Muscle layer of colon (tissue), 2 donors: ENCODE results near the gene TBPL1.

Experiments used
- H3K27ac ChIP-seq: one replicate; pipeline ENCODE4 v1.7.0; 2013; ENCODE audit warnings: low read depth, mild to moderate bottlenecking, low read length, moderate library complexity
- H3K27me3 ChIP-seq, 2 donors: one replicate each; pipeline ENCODE4 v1.7.0; 2013; ENCODE audit warnings: low read length in 2 of 2, mild to moderate bottlenecking in 2 of 2; ENCODE audit not compliant: insufficient read depth in 2 of 2, control insufficient read depth in 1 of 2
- H3K36me3 ChIP-seq: one replicate; pipeline ENCODE4 v1.7.0; 2013; ENCODE audit warnings: mild to moderate bottlenecking, low read length; ENCODE audit not compliant: insufficient read depth
- H3K4me1 ChIP-seq: one replicate; pipeline ENCODE4 v1.7.0; 2013; ENCODE audit warnings: mild to moderate bottlenecking, low read length; ENCODE audit not compliant: insufficient read depth
- H3K4me3 ChIP-seq, 2 donors: one replicate each; pipeline ENCODE4 v1.7.0; 2013; ENCODE audit warnings: low read length in 2 of 2, low read depth in 1 of 2, mild to moderate bottlenecking in 1 of 2, moderate library complexity in 1 of 2
- H3K9ac ChIP-seq: one replicate; pipeline ENCODE4 v1.7.0; 2013; ENCODE audit warnings: low read length
- H3K9me3 ChIP-seq: one replicate; pipeline ENCODE4 v1.7.0; 2013; ENCODE audit warnings: mild to moderate bottlenecking, low read length
- donor health status: abdominal sarcoma.
- donor health status: Adenocarcinoma of cecum.

The TBPL1 gene

DNA sequence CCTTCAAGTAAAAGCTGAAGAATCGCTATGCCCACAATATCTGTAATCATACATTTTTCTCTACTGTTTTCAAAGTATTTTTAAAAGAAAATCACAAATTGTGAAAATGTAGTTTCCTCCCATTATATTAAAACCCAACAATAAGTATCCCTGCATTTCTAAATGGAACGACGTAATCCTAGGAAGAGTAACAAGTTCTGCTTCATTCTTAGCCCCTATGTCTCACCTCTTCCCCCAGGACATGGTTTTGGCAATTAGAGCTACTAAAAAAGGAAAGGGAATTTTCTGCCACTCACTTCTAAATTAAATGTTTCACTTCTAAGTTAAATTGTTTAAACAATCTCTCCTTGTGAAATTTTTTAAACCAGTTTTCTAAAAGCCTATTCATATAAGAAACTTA is 47.4 kb downstream of the TBPL1 start:
- Histone ChIP-seq H3K4me3 (no peak overlapping the region), H3K36me3 (no peaks in the 10 kb centered on the region), H3K27me3 (no peaks in the 10 kb centered on the region), H3K9me3 (no peaks in the 10 kb centered on the region), H3K27ac (no peak overlapping the region), H3K4me1 (no peaks in the 10 kb centered on the region), H3K9ac (no peak overlapping the region)

DNA sequence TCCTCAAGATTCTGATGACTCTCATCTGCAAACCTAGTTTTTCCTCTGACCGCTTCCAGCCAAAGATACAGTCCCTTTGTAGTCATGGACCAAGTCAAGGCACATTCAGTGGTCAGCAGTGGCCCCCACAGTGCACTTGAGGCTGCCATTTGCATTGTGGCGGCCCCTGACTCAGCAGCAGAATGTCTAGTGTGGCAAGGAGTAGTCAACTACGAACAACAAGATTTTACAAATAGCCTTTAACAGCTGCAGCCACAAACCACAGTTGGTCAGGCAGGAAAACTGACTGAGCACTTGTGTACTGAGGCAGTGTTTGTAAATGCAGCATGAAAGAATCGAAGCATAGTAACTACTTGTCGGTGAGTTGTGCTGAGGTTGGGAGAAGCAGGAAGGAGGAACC is 49.8 kb downstream of the TBPL1 start:
- H3K4me1 ChIP-seq: no peaks in the 10 kb centered on the region
- H3K27me3 ChIP-seq: no peaks in the 10 kb centered on the region
- no peak overlapping the region for H3K9ac ChIP-seq
- no peak overlapping the region for H3K4me3 ChIP-seq
- no peaks in the 10 kb centered on the region for H3K9me3 ChIP-seq
- H3K27ac ChIP-seq: no peak overlapping the region
- no peaks in the 10 kb centered on the region for H3K36me3 ChIP-seq

DNA sequence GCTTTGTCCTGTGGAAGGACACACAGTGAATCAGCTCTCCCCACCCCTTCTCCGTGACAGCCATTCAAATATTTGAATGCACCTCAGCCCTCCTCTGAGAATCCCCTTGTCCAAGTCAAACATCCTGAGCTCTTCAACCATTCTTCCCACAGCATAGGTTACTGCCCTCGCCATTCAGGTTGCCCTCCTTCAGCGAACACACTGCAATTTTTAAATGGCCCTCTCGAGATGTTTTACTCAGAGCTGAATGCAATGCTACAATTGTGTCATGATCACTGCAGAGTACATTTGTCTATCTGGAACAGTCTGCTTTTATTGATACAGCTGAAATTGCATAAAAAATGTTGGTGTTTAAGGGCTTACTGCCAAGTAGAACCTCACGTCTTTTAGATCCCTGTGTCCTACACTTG is 50.5 kb downstream of the TBPL1 start:
- H3K9me3 ChIP-seq: no peaks in the 10 kb centered on the region
- no peaks in the 10 kb centered on the region for H3K36me3 ChIP-seq
- H3K4me3 ChIP-seq: no peak overlapping the region
- no peak overlapping the region for H3K9ac ChIP-seq
- H3K27ac ChIP-seq: no peak overlapping the region
- no peaks in the 10 kb centered on the region for H3K4me1 ChIP-seq
- H3K27me3 ChIP-seq: no peaks in the 10 kb centered on the region

DNA sequence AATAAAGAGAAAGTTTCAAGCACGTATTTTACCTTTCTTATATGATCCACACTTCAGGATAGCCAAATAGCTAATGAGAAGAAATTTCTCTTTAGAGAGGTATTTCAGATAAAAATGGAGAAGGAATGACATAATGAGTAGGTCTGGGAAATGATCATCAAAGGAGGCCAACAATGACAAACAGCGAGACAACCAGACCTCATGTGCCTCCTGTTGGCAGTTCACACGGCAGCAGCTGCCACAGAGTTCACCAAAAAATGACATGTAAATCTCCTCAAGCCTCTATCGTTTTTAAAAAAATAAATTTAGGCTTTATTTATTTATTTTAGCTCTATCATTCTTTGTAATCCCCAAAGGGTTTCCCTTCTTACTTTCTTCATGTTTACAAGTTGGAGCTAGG is 51.7 kb downstream of the TBPL1 start:
- H3K27ac ChIP-seq: no peak overlapping the region
- no peaks in the 10 kb centered on the region for H3K36me3 ChIP-seq
- no peaks in the 10 kb centered on the region for H3K4me1 ChIP-seq
- H3K4me3 ChIP-seq: no peak overlapping the region
- H3K9me3 ChIP-seq: no peaks in the 10 kb centered on the region
- no peak overlapping the region for H3K9ac ChIP-seq
- no peaks in the 10 kb centered on the region for H3K27me3 ChIP-seq

DNA sequence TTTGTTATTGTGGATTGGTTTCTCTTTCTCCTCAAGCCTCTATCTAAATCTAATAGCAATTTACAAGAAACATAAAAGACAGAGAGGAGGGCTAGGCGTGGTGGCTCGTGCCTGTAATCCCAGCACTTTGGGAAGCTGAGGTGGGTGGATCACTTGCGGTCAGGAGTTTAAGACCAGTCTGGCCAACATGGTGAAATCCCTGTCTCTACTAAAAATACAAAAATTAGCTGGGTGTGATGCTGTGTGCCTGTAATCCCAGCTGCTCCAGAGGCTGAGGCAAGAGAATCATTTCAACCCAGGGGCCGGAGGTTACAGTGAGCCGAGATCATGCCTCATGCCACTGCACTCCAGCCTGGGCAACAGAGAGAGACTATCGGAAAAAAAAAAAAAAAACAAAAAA is 52.8 kb downstream of the TBPL1 start:
- Histone ChIP-seq H3K27ac (no peak overlapping the region), H3K36me3 (no peaks in the 10 kb centered on the region), H3K4me3 (no peak overlapping the region)

DNA sequence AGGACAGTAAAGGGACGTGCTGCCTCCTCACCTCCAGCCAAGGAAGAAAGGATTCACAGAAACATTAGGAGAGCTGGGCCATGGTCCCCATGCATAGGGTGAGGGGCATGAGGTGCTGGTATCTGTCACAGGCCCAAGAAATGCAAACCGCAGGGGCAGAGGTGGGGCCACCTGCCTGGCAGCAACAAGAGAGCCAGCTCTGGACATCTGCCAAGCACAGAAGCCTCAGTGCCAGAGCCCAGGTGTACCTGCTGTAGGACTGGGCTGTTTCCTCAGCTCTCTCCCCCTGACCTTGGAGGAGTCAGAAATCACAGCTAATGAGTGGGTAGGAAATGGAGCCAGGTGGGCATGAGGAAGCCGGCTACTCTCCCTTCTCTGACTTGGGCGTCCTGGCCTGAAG is 54.1 kb downstream of the TBPL1 start:
- no peaks in the 10 kb centered on the region for H3K27me3 ChIP-seq
- no peak overlapping the region for H3K27ac ChIP-seq
- no peak overlapping the region for H3K4me3 ChIP-seq
- no peaks in the 10 kb centered on the region for H3K4me1 ChIP-seq
- H3K36me3 ChIP-seq: no peaks in the 10 kb centered on the region
- H3K9me3 ChIP-seq: no peaks in the 10 kb centered on the region
- H3K9ac ChIP-seq: no peak overlapping the region

More for the DNA sequence above, 52.8 kb downstream of the TBPL1 start:
- Histone ChIP-seq H3K9ac (no peak overlapping the region), H3K9me3 (no peaks in the 10 kb centered on the region), H3K27me3 (no peaks in the 10 kb centered on the region), H3K4me1 (no peaks in the 10 kb centered on the region)

DNA sequence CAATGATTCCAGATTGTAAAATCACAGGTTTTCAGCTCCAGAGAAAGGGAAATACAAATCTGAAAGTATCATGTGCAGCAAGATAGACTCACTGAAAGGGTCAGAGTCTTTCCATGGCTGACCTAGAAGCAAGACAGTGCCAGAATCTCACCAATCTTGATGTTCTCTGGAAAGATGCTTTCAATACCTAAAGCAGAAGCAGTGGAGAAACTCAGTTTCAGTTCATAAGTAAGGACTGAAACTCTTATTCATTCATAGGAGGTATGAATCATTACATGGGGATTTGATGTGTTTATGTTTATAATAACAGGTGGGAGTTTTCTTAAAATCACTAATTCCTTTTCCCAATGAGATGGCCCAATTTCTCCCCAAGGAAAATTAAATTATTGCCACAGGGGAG is 56.9 kb downstream of the TBPL1 start:
- H3K36me3 ChIP-seq: no peaks in the 10 kb centered on the region
- H3K27ac ChIP-seq: no peak overlapping the region
- no peaks in the 10 kb centered on the region for H3K4me1 ChIP-seq
- H3K4me3 ChIP-seq: no peak overlapping the region
- H3K9me3 ChIP-seq: no peaks in the 10 kb centered on the region
- no peak overlapping the region for H3K9ac ChIP-seq
- H3K27me3 ChIP-seq: no peaks in the 10 kb centered on the region

DNA sequence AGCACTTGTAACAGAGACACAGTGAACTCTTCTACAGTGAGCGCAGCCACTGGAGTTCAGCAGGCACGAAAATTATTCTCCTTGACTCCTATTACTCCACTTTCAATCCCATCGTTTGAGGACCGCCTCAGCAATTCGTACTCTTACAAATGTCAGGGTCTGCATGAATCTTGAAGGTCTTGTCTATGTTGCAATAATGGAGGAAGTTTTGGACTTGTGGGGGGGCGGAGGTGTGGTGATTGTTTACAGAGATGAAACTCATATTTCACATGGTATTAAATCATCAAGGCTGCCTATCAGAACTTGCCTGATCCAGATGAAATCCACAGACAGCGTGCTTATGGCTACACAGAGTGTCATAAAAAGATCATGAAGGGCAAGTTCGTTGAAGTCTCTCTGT is 57.4 kb downstream of the TBPL1 start:
- no peaks in the 10 kb centered on the region for H3K9me3 ChIP-seq
- no peaks in the 10 kb centered on the region for H3K36me3 ChIP-seq
- H3K4me3 ChIP-seq: no peak overlapping the region
- no peaks in the 10 kb centered on the region for H3K27me3 ChIP-seq
- H3K9ac ChIP-seq: no peak overlapping the region
- no peak overlapping the region for H3K27ac ChIP-seq
- H3K4me1 ChIP-seq: no peaks in the 10 kb centered on the region

DNA sequence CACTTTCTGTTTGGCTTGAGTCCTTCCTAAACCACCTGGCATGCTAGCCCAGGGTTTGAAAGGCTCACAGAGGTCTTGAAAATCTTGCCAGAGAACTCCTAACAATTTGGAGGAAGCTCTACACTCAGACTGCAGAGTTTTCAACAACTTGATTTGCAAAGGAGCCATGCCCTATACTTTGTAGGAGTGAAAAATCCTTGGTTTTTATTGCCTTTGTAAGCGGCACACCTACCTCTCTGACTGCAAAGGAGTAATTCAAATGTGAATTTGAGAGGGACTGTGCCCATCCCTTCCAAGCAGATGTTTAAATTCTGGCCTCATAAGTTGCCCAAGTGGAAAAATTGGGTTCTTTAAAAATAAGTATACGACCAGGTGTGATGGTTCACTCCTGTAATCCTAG is 58.0 kb downstream of the TBPL1 start:
- H3K9me3 ChIP-seq: no peaks in the 10 kb centered on the region
- no peaks in the 10 kb centered on the region for H3K36me3 ChIP-seq
- no peak overlapping the region for H3K4me3 ChIP-seq
- no peak overlapping the region for H3K27ac ChIP-seq
- no peak overlapping the region for H3K9ac ChIP-seq
- no peaks in the 10 kb centered on the region for H3K4me1 ChIP-seq
- no peaks in the 10 kb centered on the region for H3K27me3 ChIP-seq

DNA sequence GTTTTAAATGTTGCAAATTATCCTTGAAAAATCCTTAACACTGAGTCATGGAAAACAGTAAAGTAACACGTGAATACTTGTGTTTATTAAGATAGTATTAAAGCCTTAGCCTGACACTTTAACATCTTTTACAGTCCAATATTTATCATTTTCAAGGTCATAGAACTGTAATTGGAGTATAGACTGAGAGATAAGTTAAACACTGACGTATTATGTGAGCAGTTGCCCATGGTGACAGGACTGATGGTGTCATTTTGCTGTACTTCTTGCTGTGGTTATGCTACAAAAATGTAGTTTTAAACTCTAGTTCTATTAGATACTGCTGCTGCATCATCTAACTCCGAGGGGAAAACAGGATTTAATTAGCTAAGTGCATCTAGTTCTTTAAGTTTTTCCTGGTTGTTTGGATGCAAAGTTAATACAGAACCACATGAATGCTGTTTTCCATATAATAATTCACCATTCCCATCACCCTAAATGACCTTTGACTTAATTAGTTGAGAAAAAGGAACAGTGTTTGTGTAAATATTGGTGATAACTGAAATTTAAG is 61.6 kb downstream of the TBPL1 start:
- H3K27ac ChIP-seq: no peak overlapping the region
- H3K4me3 ChIP-seq: no peak overlapping the region
- no peaks in the 10 kb centered on the region for H3K27me3 ChIP-seq

DNA sequence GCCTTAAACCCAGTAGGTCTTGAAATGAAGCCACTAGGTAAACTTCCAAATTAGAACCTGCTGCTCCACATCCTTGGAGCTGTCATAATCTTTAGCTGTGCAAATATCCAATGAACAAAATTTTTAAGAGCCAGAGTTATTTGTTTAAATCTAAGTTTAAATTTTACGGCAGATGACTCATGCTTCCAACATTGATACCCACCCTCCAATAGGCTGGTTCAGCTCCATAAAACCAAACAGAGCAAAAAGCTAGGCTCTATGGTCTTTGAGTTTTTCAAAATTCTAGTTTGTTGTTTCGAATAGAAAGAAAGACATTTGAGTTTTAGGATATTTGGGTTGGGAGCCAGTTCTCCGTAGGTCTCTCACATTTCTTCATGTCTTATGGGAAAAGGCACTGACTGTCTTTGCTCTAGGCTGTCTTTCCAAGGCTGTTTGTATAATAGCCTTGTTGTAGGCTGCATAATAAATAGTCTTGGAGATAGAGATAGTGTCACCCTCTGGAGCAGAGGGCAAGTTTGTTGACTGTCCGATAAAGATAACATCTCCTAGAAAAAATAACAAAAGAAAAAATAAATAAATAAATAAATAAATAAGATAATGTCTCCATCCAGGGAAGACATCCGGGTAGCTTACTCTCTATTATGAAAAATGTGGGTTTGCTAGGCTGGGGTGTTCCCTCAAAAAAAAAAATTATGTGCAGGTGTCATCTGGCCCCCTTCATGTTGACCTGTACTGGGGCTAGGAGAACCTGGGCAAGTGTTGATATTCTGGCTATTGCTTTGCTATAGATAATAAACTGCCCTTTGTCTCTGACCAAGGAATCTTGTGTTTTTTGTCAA is 62.9 kb downstream of the TBPL1 start:
- no peak overlapping the region for H3K27ac ChIP-seq
- H3K9ac ChIP-seq: no peak overlapping the region
- H3K9me3 ChIP-seq: no peaks in the 10 kb centered on the region

More for the DNA sequence above, 61.6 kb downstream of the TBPL1 start:
- Histone ChIP-seq H3K9ac (no peak overlapping the region), H3K36me3 (no peaks in the 10 kb centered on the region), H3K9me3 (no peaks in the 10 kb centered on the region), H3K4me1 (peaks cover 4% of the 10 kb centered on the region)

DNA sequence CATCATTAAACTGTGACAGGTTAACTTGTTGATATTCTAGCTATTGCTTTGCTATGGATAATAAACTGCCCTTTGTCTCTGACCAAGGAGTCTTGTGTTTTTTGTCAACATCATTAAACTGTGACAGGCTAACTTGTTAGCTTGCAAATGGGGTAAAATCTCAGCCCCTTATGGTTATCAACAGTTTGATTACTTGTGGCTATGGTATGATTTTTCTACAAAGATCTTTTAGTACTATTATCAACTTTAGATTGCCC is 63.5 kb downstream of the TBPL1 start:
- no peaks in the 10 kb centered on the region for H3K9me3 ChIP-seq
- no peak overlapping the region for H3K4me3 ChIP-seq
- no peak overlapping the region for H3K27ac ChIP-seq
- no peaks in the 10 kb centered on the region for H3K36me3 ChIP-seq
- no peak overlapping the region for H3K9ac ChIP-seq
- no peaks in the 10 kb centered on the region for H3K27me3 ChIP-seq
- peaks cover 18% of the 10 kb centered on the region for H3K4me1 ChIP-seq

More for the DNA sequence above, 62.9 kb downstream of the TBPL1 start:
- no peaks in the 10 kb centered on the region for H3K27me3 ChIP-seq
- H3K36me3 ChIP-seq: no peaks in the 10 kb centered on the region
- no peak overlapping the region for H3K4me3 ChIP-seq
- peaks cover 16% of the 10 kb centered on the region for H3K4me1 ChIP-seq
